C1 segment of cervical spinal cord (tissue), 14 donors: ENCODE measurements around the gene VPS72.
"Not testable (repeated sequence)": the region's sequence is repeated elsewhere in the genome, so short reads cannot be mapped to it uniquely, and the experiment has no call there.

Experiments
- DNase-seq, 14 donors: peaks; one replicate each; lab custom pipeline; 2025; lab: John Stamatoyannopoulos, UW

Gene VPS72

GRCh38 chr1:151189637-151190445 lies at the start of gene VPS72:
TSS of gene VPS72 (minus strand) at chr1:151190197. CDS start at chr1:151190121, 76 bp downstream.
- DNase-seq = peak in 13 of 14 donors; percentile 33 to 85 (median 77)

GRCh38 chr1:151238467-151238739 lies 48.4 kb upstream of the VPS72 start:
- no peak for DNase-seq

- DNase-seq = no peak
These were observed 47.9 kb upstream of the VPS72 start for GRCh38 chr1:151237678-151238466.

- no peak for DNase-seq
These were observed 45.2 kb upstream of the VPS72 start for GRCh38 chr1:151235235-151235634.

- peak in 1 of 14 donors; percentile 20 for DNase-seq
These were observed 32.1 kb upstream of the VPS72 start for GRCh38 chr1:151222130-151222529.

GRCh38 chr1:151221616-151222015 lies 31.6 kb upstream of the VPS72 start:
- DNase-seq = no peak

- DNase-seq = no peak
These were observed 23.6 kb upstream of the VPS72 start for GRCh38 chr1:151213560-151213959.

- DNase-seq = no peak
These were observed 22.1 kb upstream of the VPS72 start for GRCh38 chr1:151211972-151212705.

GRCh38 chr1:151210830-151211229 lies 20.8 kb upstream of the VPS72 start:
- DNase-seq = no peak

GRCh38 chr1:151205381-151205965 lies 15.5 kb upstream of the VPS72 start:
- not testable (repeated sequence) for DNase-seq

- DNase-seq = no peak
These were observed 10.0 kb upstream of the VPS72 start for GRCh38 chr1:151199873-151200581.

GRCh38 chr1:151198254-151199127 lies 8.5 kb upstream of the VPS72 start, which contains the start of gene PIP5K1A:
TSS of gene PIP5K1A (plus strand) at chr1:151198552. CDS start at chr1:151198997, 445 bp downstream.
- peak; percentile 88 to 99 (median 97) for DNase-seq

GRCh38 chr1:151197863-151198253 lies 7.9 kb upstream of the VPS72 start:
- peak in 2 of 14 donors; percentile 21 to 50 for DNase-seq

- peak in 7 of 14 donors; percentile 3 to 71 (median 9) for DNase-seq
These were observed 6.3 kb upstream of the VPS72 start for GRCh38 chr1:151196292-151196800.

GRCh38 chr1:151194894-151195594 lies 5.0 kb upstream of the VPS72 start:
- DNase-seq = not testable (repeated sequence)

GRCh38 chr1:151193856-151194255 lies 3.9 kb upstream of the VPS72 start:
- DNase-seq = no peak

- no peak for DNase-seq
These were observed 3.3 kb upstream of the VPS72 start for GRCh38 chr1:151193304-151193703.

GRCh38 chr1:151192047-151192446 lies 2.0 kb upstream of the VPS72 start:
- DNase-seq = no peak

GRCh38 chr1:151188667-151189066 lies 1.3 kb downstream of the VPS72 start:
- not testable (repeated sequence) for DNase-seq
